Endodermal cell (in vitro differentiated cells): ENCODE data around the gene HNRNPM. TPM values are rescaled to one million over a fixed set of nuclear protein-coding genes. Genes with fewer than 3 reads are reported as not detected.

ENCODE experiments used
- DNase-seq: peaks from one replicate; pipeline ENCODE4 v3.0.0-alpha.2; 2017
- H3K27ac ChIP-seq: 2 replicates; pipeline ENCODE4 v1.5.1; 2013; ENCODE audit warnings: mild to moderate bottlenecking, low read depth, low read length, moderate library complexity
- H3K27me3 ChIP-seq: 2 replicates; pipeline ENCODE4 v1.6.1; 2013; ENCODE audit warnings: mild to moderate bottlenecking, low read length, moderate library complexity; ENCODE audit not compliant: insufficient read depth, control insufficient read depth, poor library complexity, severe bottlenecking
- H3K36me3 ChIP-seq: 2 replicates; pipeline ENCODE4 v1.7.0; 2013; ENCODE audit warnings: mild to moderate bottlenecking, low read length, moderate library complexity; ENCODE audit not compliant: control insufficient read depth, insufficient read depth
- H3K4me1 ChIP-seq: one replicate; pipeline ENCODE4 v1.7.0; 2013; ENCODE audit warnings: low read length; ENCODE audit not compliant: control insufficient read depth, insufficient read depth
- H3K4me3 ChIP-seq: 2 replicates; pipeline ENCODE4 v1.5.1; 2013; ENCODE audit warnings: mild to moderate bottlenecking, low read length, moderate library complexity
- H3K9ac ChIP-seq: 2 replicates; pipeline ENCODE4 v1.6.1; 2013; ENCODE audit warnings: mild to moderate bottlenecking, low read length, moderate library complexity; ENCODE audit not compliant: poor library complexity, severe bottlenecking; ENCODE audit errors: extremely low read depth
- H3K9me3 ChIP-seq: 2 replicates; pipeline ENCODE4 v1.6.1; 2013; ENCODE audit warnings: mild to moderate bottlenecking, low read length, moderate library complexity; ENCODE audit not compliant: control insufficient read depth
- H3K27ac Mint-ChIP-seq: 2 replicates; pipeline ENCODE4 v1.8.0; 2020; ENCODE audit warnings: mixed read lengths
- H3K27me3 Mint-ChIP-seq: 2 replicates; pipeline ENCODE4 v1.8.0; 2021; ENCODE audit warnings: mild to moderate bottlenecking, mixed read lengths; ENCODE audit not compliant: insufficient read depth
- H3K36me3 Mint-ChIP-seq: 2 replicates; pipeline ENCODE4 v1.8.0; 2020; ENCODE audit warnings: low read depth, mixed read lengths
- H3K4me1 Mint-ChIP-seq: 2 replicates; pipeline ENCODE4 v1.8.0; 2020; ENCODE audit warnings: mixed read lengths
- H3K4me3 Mint-ChIP-seq: 2 replicates; pipeline ENCODE4 v1.8.0; 2020; ENCODE audit warnings: mild to moderate bottlenecking, moderate library complexity, mixed read lengths
- H3K9me3 Mint-ChIP-seq: 2 replicates; pipeline ENCODE4 v1.8.0; 2020; ENCODE audit warnings: mild to moderate bottlenecking, mixed read lengths
- CTCF ChIP-seq: fragments of 200-600 bp; sonication (generic); conservative IDR thresholded peaks from 2 replicates; pipeline ENCODE4 v1.5.0; 2021; ENCODE audit warnings: antibody characterized with exemption, mild to moderate bottlenecking
- WGBS, 2 experiments: methylation state at CpG; one replicate each; pipeline versions ENCODE4 v1.1.5 to v1.1.7; 2013; ENCODE audit warnings: missing lambda C conversion rate in 2 of 2, mixed read lengths in 1 of 2; ENCODE audit not compliant: insufficient coverage in 1 of 2, insufficient read length in 1 of 2; 5-methylcytosine and 5-hydroxymethylcytosine counted together
- total RNA-seq, 2 donors: library from RNA; stranded (reverse); fragmentation: NEBNext Ultra II Directional in 1 of 2; extraction: Animal tissue kit (Norgen Biotek cat#: 25700) in 1 of 2; gene quantifications; 2 replicates in 1 of 2; 3 replicates in 1 of 2; pipeline ENCODE4 v1.2.1, GENCODE V29; 2021

Gene HNRNPM
- total RNA-seq, 2 donors from 2014 or later = 271 to 370 TPM

- no peak for TF ChIP-seq CTCF
- Mint-ChIP-seq H3K9me3 (no peaks in the 10 kb centered on the region), H3K4me3 (no peak overlapping the region), H3K36me3 (peaks cover 3% of the 10 kb centered on the region), H3K27ac (no peak overlapping the region), H3K4me1 (peaks cover 22% of the 10 kb centered on the region), H3K27me3 (no peaks in the 10 kb centered on the region)
- Histone ChIP-seq H3K4me3 (no peak overlapping the region), H3K9ac (no peak overlapping the region), H3K4me1 (no peaks in the 10 kb centered on the region), H3K27me3 (no peaks in the 10 kb centered on the region), H3K9me3 (no peaks in the 10 kb centered on the region), H3K27ac (no peak overlapping the region), H3K36me3 (no peaks in the 10 kb centered on the region)
- WGBS, 2 experiments = 91 to 100% methylated on average over 5 to 7 of the region's 7 CpGs
- no peak for DNase-seq
Measured at GRCh38 chr19:8503510-8503909, 58.7 kb downstream of the HNRNPM start.

- Histone ChIP-seq H3K36me3 (no peaks in the 10 kb centered on the region), H3K27me3 (no peaks in the 10 kb centered on the region), H3K4me3 (no peak overlapping the region), H3K9ac (no peak overlapping the region), H3K27ac (no peak overlapping the region), H3K4me1 (no peaks in the 10 kb centered on the region), H3K9me3 (no peaks in the 10 kb centered on the region)
- Mint-ChIP-seq H3K4me1 (peaks cover 22% of the 10 kb centered on the region), H3K27ac (no peak overlapping the region), H3K36me3 (peaks cover 5% of the 10 kb centered on the region), H3K9me3 (no peaks in the 10 kb centered on the region), H3K27me3 (no peaks in the 10 kb centered on the region), H3K4me3 (no peak overlapping the region)
- 91% methylated on average over 7 of the region's 7 CpGs; no CpG with 5 or more reads in 1 of the 2 experiments for WGBS, 2 experiments
- TF ChIP-seq CTCF = no peak
- DNase-seq = no peak
Measured at GRCh38 chr19:8504171-8504570, 59.4 kb downstream of the HNRNPM start.

DNA sequence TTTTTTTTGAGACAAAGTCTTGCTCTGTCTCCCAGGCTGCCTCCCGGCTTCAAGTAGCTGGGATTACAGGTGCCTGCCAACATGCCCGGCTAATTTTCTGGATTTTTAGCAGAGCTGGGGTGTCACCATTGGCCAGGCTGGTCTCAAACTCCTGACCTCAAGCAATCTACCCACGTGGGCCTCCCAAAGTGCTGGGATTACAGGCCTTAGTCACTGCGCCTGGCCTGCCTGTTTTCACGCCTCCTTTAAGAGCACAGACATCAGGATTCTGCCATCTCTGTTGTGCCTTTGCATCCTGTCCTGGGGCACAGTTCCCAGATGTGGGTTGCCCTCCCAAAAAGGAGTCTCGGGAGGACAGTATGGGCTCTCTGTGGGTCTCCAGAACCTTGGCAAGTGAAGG is 60.1 kb downstream of the HNRNPM start:
- Histone ChIP-seq H3K36me3 (no peaks in the 10 kb centered on the region), H3K27ac (no peak overlapping the region), H3K9me3 (no peaks in the 10 kb centered on the region), H3K4me1 (no peaks in the 10 kb centered on the region), H3K27me3 (no peaks in the 10 kb centered on the region), H3K4me3 (no peak overlapping the region), H3K9ac (no peak overlapping the region)
- no peak for DNase-seq
- peak overlapping the region; percentile 63 for H3K4me3 Mint-ChIP-seq
- H3K27ac Mint-ChIP-seq = peak overlapping the region; percentile 44
- H3K4me1 Mint-ChIP-seq = peaks cover 21% of the 10 kb centered on the region
- H3K36me3 Mint-ChIP-seq = peaks cover 8% of the 10 kb centered on the region
- no peaks in the 10 kb centered on the region for H3K27me3 Mint-ChIP-seq
- no peak for TF ChIP-seq CTCF
- 85 to 89% methylated on average over 6 of the region's 6 CpGs for WGBS, 2 experiments
- H3K9me3 Mint-ChIP-seq = no peaks in the 10 kb centered on the region
